DOHH2 (cell line): ENCODE measurements around the gene CSRNP3.

ENCODE experiments used
- CTCF ChIP-seq: fragments of 200-600 bp; sonication (generic); IDR thresholded peaks from one replicate; pipeline ENCODE4 v1.5.1; 2014; ENCODE audit warnings: antibody characterized with exemption, mild to moderate bottlenecking, low read depth, low read length; ENCODE audit not compliant: poor library complexity, severe bottlenecking
- EZH2phosphoT487 ChIP-seq: fragments of 200-600 bp; sonication (generic); IDR thresholded peaks from 2 replicates; pipeline ENCODE4 v1.6.1; 2017; ENCODE audit warnings: borderline replicate concordance, mild to moderate bottlenecking, antibody characterized with exemption, low read length, moderate library complexity, mixed read lengths

GRCh38 chr2:165706960-165707487, 237.5 kb downstream of the CSRNP3 start:
- TF ChIP-seq CTCF (no peak), EZH2phosphoT487 (no peak)
